ENCODE measurements around the gene OR6C2. TPM values are rescaled to one million over a fixed set of nuclear protein-coding genes. Genes with fewer than 3 reads are reported as not detected.
"Not testable (repeated sequence)": the region's sequence is repeated elsewhere in the genome, so short reads cannot be mapped to it uniquely, and the experiment has no call there.

The OR6C2 gene
- total RNA-seq (not detected), polyA plus RNA-seq (not detected)

GRCh38 chr12:55443776-55444175 is at the start of gene OR6C2:
Gene OR6C2 (plus strand): TSS chr12:55444076. CDS start chr12:55452214, 8,138 bp downstream.
- H3K36me3 Mint-ChIP-seq, result no peaks in the 10 kb centered on the region

GRCh38 chr12:55396326-55396725 is 47.5 kb upstream of the OR6C2 start:
- Histone ChIP-seq H3K4me1 (ENCODE audit: control insufficient read depth, insufficient read depth, low read length, poor library complexity, severe bottlenecking) (no peaks in the 10 kb centered on the region), H3K27ac (ENCODE audit: insufficient read depth, low read length, poor library complexity, severe bottlenecking) (no peak overlapping the region), H3K4me3 (ENCODE audit: low read depth, low read length) (no peak overlapping the region), H3K27me3 (ENCODE audit: control insufficient read depth, insufficient read depth, low read length) (peaks cover 5% of the 10 kb centered on the region), H3K9me3 (ENCODE audit: control insufficient read depth in 2 of 2, low read length in 2 of 2) (no peaks in the 10 kb centered on the region), H3K36me3 (ENCODE audit: control insufficient read depth, insufficient read depth, low read length) (no peaks in the 10 kb centered on the region)
- no peak overlapping the region for H3K4me3 Mint-ChIP-seq
- no peaks in the 10 kb centered on the region for H3K4me1 Mint-ChIP-seq
- DNase-seq (no peak), ATAC-seq (ENCODE audit: low read depth in 2 of 2) (no peak)
- H3K9me3 Mint-ChIP-seq, result no peaks in the 10 kb centered on the region
- H3K36me3 Mint-ChIP-seq, result no peaks in the 10 kb centered on the region
- H3K27me3 Mint-ChIP-seq, result peaks cover 7% of the 10 kb centered on the region
- H3K27ac Mint-ChIP-seq, result no peak overlapping the region

More at GRCh38 chr12:55443776-55444175, at the start of gene OR6C2:
- Histone ChIP-seq H3K9me3 (ENCODE audit: control insufficient read depth in 2 of 2, low read length in 2 of 2) (peaks cover 0 to 8% of the 10 kb centered on the region in 2 experiments), H3K27me3 (ENCODE audit: control insufficient read depth, insufficient read depth, low read length) (peaks cover 6% of the 10 kb centered on the region), H3K4me1 (ENCODE audit: control insufficient read depth, insufficient read depth, low read length, poor library complexity, severe bottlenecking) (no peaks in the 10 kb centered on the region), H3K4me3 (ENCODE audit: low read depth, low read length) (no peak within 1 kb of the TSS), H3K27ac (ENCODE audit: insufficient read depth, low read length, poor library complexity, severe bottlenecking) (no peak within 1 kb of the TSS), H3K36me3 (ENCODE audit: control insufficient read depth, insufficient read depth, low read length) (no peaks in the 10 kb centered on the region)
- DNase-seq, result no peak
- peaks cover 0 to 27% (median 7%) of the 10 kb centered on the region in 7 donors for H3K9me3 Mint-ChIP-seq
- no peak within 1 kb of the TSS for H3K27ac Mint-ChIP-seq
- H3K4me3 Mint-ChIP-seq, result no peak within 1 kb of the TSS
- peaks cover 12% of the 10 kb centered on the region for H3K27me3 Mint-ChIP-seq
- H3K4me1 Mint-ChIP-seq, result no peaks in the 10 kb centered on the region
- ATAC-seq (ENCODE audit: low read depth in 2 of 2), result no peak

DNA sequence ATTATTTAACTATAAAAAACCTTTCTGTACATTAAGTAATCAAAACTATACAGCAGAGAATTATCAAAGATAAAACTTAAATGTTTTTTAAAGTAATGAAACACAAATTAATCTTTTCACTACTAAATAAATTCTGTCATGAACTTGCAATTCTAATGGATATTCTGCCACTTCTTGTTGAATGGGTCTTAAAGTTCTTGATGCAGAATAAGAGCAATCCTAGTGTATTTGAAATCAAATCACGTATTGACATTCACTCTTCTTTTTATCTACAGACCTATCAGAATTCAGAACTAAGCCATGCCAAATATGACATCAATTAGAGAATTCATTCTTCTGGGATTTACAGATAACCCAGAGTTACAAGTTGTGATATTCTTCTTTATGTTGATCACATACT is 43.6 kb upstream of the OR6C2 start, which contains the start of gene OR6C65:
Gene OR6C65 (plus strand): TSS at position 301 of the 400 bp plus-strand sequence. CDS start 0 bp downstream, at position 301.
- Histone ChIP-seq H3K27ac (ENCODE audit: insufficient read depth, low read length, poor library complexity, severe bottlenecking) (no peak within 1 kb of the TSS), H3K9me3 (ENCODE audit: control insufficient read depth in 2 of 2, low read length in 2 of 2) (no peaks in the 10 kb centered on the region), H3K4me1 (ENCODE audit: control insufficient read depth, insufficient read depth, low read length, poor library complexity, severe bottlenecking) (no peaks in the 10 kb centered on the region), H3K27me3 (ENCODE audit: control insufficient read depth, insufficient read depth, low read length) (no peaks in the 10 kb centered on the region), H3K4me3 (ENCODE audit: low read depth, low read length) (no peak within 1 kb of the TSS), H3K36me3 (ENCODE audit: control insufficient read depth, insufficient read depth, low read length) (no peaks in the 10 kb centered on the region)
- H3K4me1 Mint-ChIP-seq, result no peaks in the 10 kb centered on the region
- H3K4me3 Mint-ChIP-seq, result no peak within 1 kb of the TSS
- no peak for DNase-seq
- ATAC-seq (ENCODE audit: low read depth in 2 of 2), result no peak
- peaks cover 11% of the 10 kb centered on the region for H3K27me3 Mint-ChIP-seq
- H3K9me3 Mint-ChIP-seq, result peaks cover 0 to 6% (median 0%) of the 10 kb centered on the region in 7 donors
- H3K36me3 Mint-ChIP-seq, result no peaks in the 10 kb centered on the region
- H3K27ac Mint-ChIP-seq, result no peak within 1 kb of the TSS

- Histone ChIP-seq H3K9me3 (ENCODE audit: control insufficient read depth in 2 of 2, low read length in 2 of 2) (no peaks in the 10 kb centered on the region), H3K27ac (ENCODE audit: insufficient read depth, low read length, poor library complexity, severe bottlenecking) (no peak overlapping the region), H3K4me3 (ENCODE audit: low read depth, low read length) (no peak overlapping the region), H3K27me3 (ENCODE audit: control insufficient read depth, insufficient read depth, low read length) (peaks cover 7% of the 10 kb centered on the region), H3K4me1 (ENCODE audit: control insufficient read depth, insufficient read depth, low read length, poor library complexity, severe bottlenecking) (no peaks in the 10 kb centered on the region), H3K36me3 (ENCODE audit: control insufficient read depth, insufficient read depth, low read length) (no peaks in the 10 kb centered on the region)
- ATAC-seq (ENCODE audit: low read depth in 2 of 2), result no peak
- DNase-seq, result no peak
- Mint-ChIP-seq H3K27me3 (peaks cover 6% of the 10 kb centered on the region), H3K36me3 (no peaks in the 10 kb centered on the region), H3K9me3 (peaks cover 0 to 16% (median 2%) of the 10 kb centered on the region in 7 donors), H3K4me3 (no peak overlapping the region), H3K4me1 (no peaks in the 10 kb centered on the region), H3K27ac (no peak overlapping the region)
Observed at GRCh38 chr12:55407866-55408265, 36.0 kb upstream of the OR6C2 start.

DNA sequence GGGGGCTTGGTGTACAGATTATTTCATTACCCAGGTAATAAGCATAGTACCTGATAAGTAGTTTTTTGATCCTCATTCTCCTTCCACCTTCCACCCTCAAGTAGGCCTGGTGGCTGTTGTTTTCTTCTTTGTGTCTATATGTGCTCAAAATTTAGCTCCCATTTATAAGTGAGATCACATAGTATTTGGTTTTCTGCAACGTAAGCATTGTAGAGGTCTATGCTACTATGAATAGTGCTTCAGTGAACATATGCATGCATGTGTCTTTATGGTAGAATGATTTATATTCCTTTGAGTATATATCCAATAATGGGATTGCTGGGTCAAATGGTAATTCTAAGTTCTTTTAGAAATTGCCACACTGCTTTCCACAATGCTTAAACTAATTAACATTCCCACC is 34.7 kb upstream of the OR6C2 start:
- H3K4me1 Mint-ChIP-seq; H3K27me3 Mint-ChIP-seq; ATAC-seq (ENCODE audit: low read depth in 2 of 2); H3K27ac ChIP-seq (ENCODE audit: insufficient read depth, low read length, poor library complexity, severe bottlenecking); H3K36me3 ChIP-seq (ENCODE audit: control insufficient read depth, insufficient read depth, low read length); H3K9me3 Mint-ChIP-seq; H3K4me3 Mint-ChIP-seq; H3K4me3 ChIP-seq (ENCODE audit: low read depth, low read length); H3K36me3 Mint-ChIP-seq; H3K27me3 ChIP-seq (ENCODE audit: control insufficient read depth, insufficient read depth, low read length); H3K4me1 ChIP-seq (ENCODE audit: control insufficient read depth, insufficient read depth, low read length, poor library complexity, severe bottlenecking); H3K27ac Mint-ChIP-seq; DNase-seq; H3K9me3 ChIP-seq (ENCODE audit: control insufficient read depth in 2 of 2, low read length in 2 of 2): not testable (repeated sequence)

- not testable (repeated sequence) for H3K4me3 ChIP-seq (ENCODE audit: low read depth, low read length); H3K36me3 Mint-ChIP-seq; ATAC-seq (ENCODE audit: low read depth in 2 of 2); H3K27ac ChIP-seq (ENCODE audit: insufficient read depth, low read length, poor library complexity, severe bottlenecking); H3K4me1 Mint-ChIP-seq; H3K36me3 ChIP-seq (ENCODE audit: control insufficient read depth, insufficient read depth, low read length); H3K9me3 Mint-ChIP-seq; H3K27ac Mint-ChIP-seq; H3K4me1 ChIP-seq (ENCODE audit: control insufficient read depth, insufficient read depth, low read length, poor library complexity, severe bottlenecking); H3K9me3 ChIP-seq (ENCODE audit: control insufficient read depth in 2 of 2, low read length in 2 of 2); DNase-seq; H3K4me3 Mint-ChIP-seq
- peaks cover 11% of the 10 kb centered on the region for H3K27me3 ChIP-seq (ENCODE audit: control insufficient read depth, insufficient read depth, low read length)
- peaks cover 22% of the 10 kb centered on the region for H3K27me3 Mint-ChIP-seq
Observed at GRCh38 chr12:55412138-55412537, 31.7 kb upstream of the OR6C2 start.

GRCh38 chr12:55413498-55414388 is 30.1 kb upstream of the OR6C2 start:
- H3K27ac ChIP-seq (ENCODE audit: insufficient read depth, low read length, poor library complexity, severe bottlenecking); H3K4me1 ChIP-seq (ENCODE audit: control insufficient read depth, insufficient read depth, low read length, poor library complexity, severe bottlenecking); H3K4me3 ChIP-seq (ENCODE audit: low read depth, low read length); H3K4me3 Mint-ChIP-seq; H3K9me3 Mint-ChIP-seq; H3K36me3 Mint-ChIP-seq; H3K36me3 ChIP-seq (ENCODE audit: control insufficient read depth, insufficient read depth, low read length); DNase-seq; ATAC-seq (ENCODE audit: low read depth in 2 of 2); H3K4me1 Mint-ChIP-seq; H3K9me3 ChIP-seq (ENCODE audit: control insufficient read depth in 2 of 2, low read length in 2 of 2): not testable (repeated sequence)
- Mint-ChIP-seq H3K27me3 (peaks cover 28% of the 10 kb centered on the region), H3K27ac (peak overlapping the region in 1 of 3 donors; percentile 48)
- peaks cover 10% of the 10 kb centered on the region for H3K27me3 ChIP-seq (ENCODE audit: control insufficient read depth, insufficient read depth, low read length)

- DNase-seq; H3K36me3 Mint-ChIP-seq; H3K36me3 ChIP-seq (ENCODE audit: control insufficient read depth, insufficient read depth, low read length); H3K27ac ChIP-seq (ENCODE audit: insufficient read depth, low read length, poor library complexity, severe bottlenecking); H3K4me1 ChIP-seq (ENCODE audit: control insufficient read depth, insufficient read depth, low read length, poor library complexity, severe bottlenecking); H3K4me3 Mint-ChIP-seq; H3K9me3 Mint-ChIP-seq; H3K9me3 ChIP-seq (ENCODE audit: control insufficient read depth in 2 of 2, low read length in 2 of 2); ATAC-seq (ENCODE audit: low read depth in 2 of 2); H3K4me1 Mint-ChIP-seq; H3K4me3 ChIP-seq (ENCODE audit: low read depth, low read length); H3K27ac Mint-ChIP-seq: not testable (repeated sequence)
- H3K27me3 ChIP-seq (ENCODE audit: control insufficient read depth, insufficient read depth, low read length), result peaks cover 16% of the 10 kb centered on the region
- H3K27me3 Mint-ChIP-seq, result peaks cover 35% of the 10 kb centered on the region
Observed at GRCh38 chr12:55414396-55414823, 29.5 kb upstream of the OR6C2 start.

Measured in CD4-positive, CD25-positive, alpha-beta regulatory T cell (primary cell).